Stimulated activated CD4-positive, alpha-beta T cell treated with anti-CD3 and anti-CD28 coated beads, Interleukin-4, amount 100 ng/mL, for 1 hour (primary cell): Measurements from ENCODE around the gene LEMD2.

Source experiments
- DNase-seq: peaks from one replicate; pipeline ENCODE4 v3.0.0-alpha.2; 2020

Gene LEMD2

GRCh38 chr6:33791620-33792019 is 2.7 kb upstream of the LEMD2 start:
- DNase-seq: no peak

GRCh38 chr6:33790910-33791309 is 2.0 kb upstream of the LEMD2 start:
- DNase-seq: no peak

GRCh38 chr6:33790379-33790778 is 1.4 kb upstream of the LEMD2 start:
- DNase-seq: no peak

- no peak for DNase-seq
Measured at GRCh38 chr6:33789550-33789895, 593 bp upstream of the LEMD2 start.

GRCh38 chr6:33787954-33788693 is 806 bp downstream of the LEMD2 start:
- DNase-seq: peak; percentile 58

- no peak for DNase-seq
Measured at GRCh38 chr6:33787346-33787953, 1.5 kb downstream of the LEMD2 start.

- no peak for DNase-seq
Measured at GRCh38 chr6:33786736-33787135, 2.2 kb downstream of the LEMD2 start.

GRCh38 chr6:33785778-33786177 is 3.2 kb downstream of the LEMD2 start:
- no peak for DNase-seq

- DNase-seq: no peak
Measured at GRCh38 chr6:33784787-33785186, 4.1 kb downstream of the LEMD2 start.

- no peak for DNase-seq
Measured at GRCh38 chr6:33783781-33784520, 5.0 kb downstream of the LEMD2 start.

- no peak for DNase-seq
Measured at GRCh38 chr6:33782561-33782960, 6.4 kb downstream of the LEMD2 start.

GRCh38 chr6:33781131-33781975 is 7.6 kb downstream of the LEMD2 start:
- DNase-seq: no peak

GRCh38 chr6:33779895-33780294 is 9.0 kb downstream of the LEMD2 start:
- no peak for DNase-seq

GRCh38 chr6:33779290-33779689 is 9.6 kb downstream of the LEMD2 start:
- no peak for DNase-seq

GRCh38 chr6:33778444-33779121 is 10.3 kb downstream of the LEMD2 start:
- DNase-seq: no peak

- no peak for DNase-seq
Measured at GRCh38 chr6:33777398-33778388, 11.2 kb downstream of the LEMD2 start.

- DNase-seq: no peak
Measured at GRCh38 chr6:33776764-33777163, 12.2 kb downstream of the LEMD2 start.

- no peak for DNase-seq
Measured at GRCh38 chr6:33776186-33776585, 12.7 kb downstream of the LEMD2 start.

GRCh38 chr6:33774774-33775173 is 14.2 kb downstream of the LEMD2 start:
- DNase-seq: no peak

- no peak for DNase-seq
Measured at GRCh38 chr6:33772902-33773472, 15.9 kb downstream of the LEMD2 start.
